GM13976 (cell line): Measurements from ENCODE around the gene E2F7.
"Not testable (repeated sequence)": the region's sequence is repeated elsewhere in the genome, so short reads cannot be mapped to it uniquely, and the experiment has no call there.

Experiments
- DNase-seq: peaks from one replicate; pipeline ENCODE4 v3.0.0; 2012; ENCODE audit warnings: low spot score
- in situ Hi-C: fragments of 300-500 bp; cut with MboI; formaldehyde crosslinking; loops from one replicate; pipeline ENCODE4 v1.12.0; 2022; ENCODE audit warnings: low sequenced_read_pairs, mixed read lengths, inconsistent platforms; ENCODE audit not compliant: unreplicated experiment
- TF ChIP-seq, protein P1 (sequence below): IDR thresholded peaks from 2 replicates; pipeline ENCODE4 v1.5.1; 2012; ENCODE audit warnings: borderline replicate concordance, mild to moderate bottlenecking; ENCODE audit not compliant: insufficient read depth; ENCODE audit errors: extremely low read depth, missing control alignments, control extremely low read depth

The E2F7 gene

DNA sequence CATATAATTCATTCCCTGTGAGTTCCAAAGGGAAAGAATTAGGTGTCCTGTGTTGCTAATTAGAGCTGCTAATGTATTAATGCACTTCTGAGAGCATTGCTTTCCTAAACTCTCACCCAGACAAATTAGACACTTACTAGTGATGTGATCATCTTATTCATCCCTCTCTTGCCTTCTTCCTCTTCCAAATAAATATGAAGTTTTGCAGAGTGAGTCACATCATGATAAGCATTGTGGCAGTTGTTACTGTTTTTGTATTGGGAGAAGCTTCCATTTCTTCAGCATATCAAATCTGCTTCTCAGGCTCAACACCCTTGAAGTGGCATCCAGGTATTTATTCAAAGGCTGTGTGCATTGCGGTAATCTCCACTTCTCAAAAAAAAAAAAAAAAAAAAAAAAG lies 37.3 kb upstream of the E2F7 start:
- DNase-seq = no peak
- in situ Hi-C loops = no loop called here
- TF ChIP-seq, protein P1, sequence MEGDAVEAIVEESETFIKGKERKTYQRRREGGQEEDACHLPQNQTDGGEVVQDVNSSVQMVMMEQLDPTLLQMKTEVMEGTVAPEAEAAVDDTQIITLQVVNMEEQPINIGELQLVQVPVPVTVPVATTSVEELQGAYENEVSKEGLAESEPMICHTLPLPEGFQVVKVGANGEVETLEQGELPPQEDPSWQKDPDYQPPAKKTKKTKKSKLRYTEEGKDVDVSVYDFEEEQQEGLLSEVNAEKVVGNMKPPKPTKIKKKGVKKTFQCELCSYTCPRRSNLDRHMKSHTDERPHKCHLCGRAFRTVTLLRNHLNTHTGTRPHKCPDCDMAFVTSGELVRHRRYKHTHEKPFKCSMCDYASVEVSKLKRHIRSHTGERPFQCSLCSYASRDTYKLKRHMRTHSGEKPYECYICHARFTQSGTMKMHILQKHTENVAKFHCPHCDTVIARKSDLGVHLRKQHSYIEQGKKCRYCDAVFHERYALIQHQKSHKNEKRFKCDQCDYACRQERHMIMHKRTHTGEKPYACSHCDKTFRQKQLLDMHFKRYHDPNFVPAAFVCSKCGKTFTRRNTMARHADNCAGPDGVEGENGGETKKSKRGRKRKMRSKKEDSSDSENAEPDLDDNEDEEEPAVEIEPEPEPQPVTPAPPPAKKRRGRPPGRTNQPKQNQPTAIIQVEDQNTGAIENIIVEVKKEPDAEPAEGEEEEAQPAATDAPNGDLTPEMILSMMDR = no peak

DNA sequence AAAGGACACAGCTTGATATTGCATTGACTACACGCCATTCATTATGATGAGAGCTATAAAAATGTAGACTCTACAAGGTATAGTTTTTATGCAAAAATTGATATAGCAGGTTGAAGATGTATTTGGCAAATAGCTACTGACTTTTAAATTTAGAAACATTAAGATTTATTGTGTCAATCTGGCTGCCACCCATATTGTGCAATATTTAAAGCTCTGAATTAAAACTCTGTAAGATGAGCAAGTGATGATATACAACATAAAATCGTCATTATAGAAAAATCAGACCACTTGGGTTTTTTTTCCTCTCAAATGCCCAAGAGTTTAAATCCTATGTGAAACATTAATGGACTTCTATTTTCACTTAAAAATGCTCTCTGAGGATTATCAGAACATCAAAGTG lies 36.8 kb upstream of the E2F7 start:
- DNase-seq = no peak
- in situ Hi-C loops = no loop called here

DNA sequence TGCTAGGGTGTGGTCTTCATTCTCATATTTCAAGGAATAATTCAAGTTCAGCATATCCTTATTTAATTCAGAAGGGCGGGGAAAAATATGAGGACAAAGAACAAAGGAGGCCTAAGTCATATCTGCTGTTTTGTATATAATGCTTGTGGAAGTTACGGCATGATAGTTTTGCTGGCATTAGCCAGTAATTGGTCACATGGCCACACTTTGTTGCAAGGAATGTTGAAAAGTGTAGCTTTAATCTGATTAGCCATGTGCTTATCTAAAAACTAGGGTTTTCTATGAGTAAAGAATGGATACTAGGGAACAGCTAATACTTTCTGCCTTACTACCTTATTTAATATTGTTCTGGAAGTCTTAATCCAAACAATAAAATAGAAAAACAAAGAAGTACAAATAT lies 34.4 kb upstream of the E2F7 start:
- in situ Hi-C loops = no loop called here
- no peak for DNase-seq

More for the DNA sequence above, 36.8 kb upstream of the E2F7 start:
- TF ChIP-seq, protein P1 = no peak

DNA sequence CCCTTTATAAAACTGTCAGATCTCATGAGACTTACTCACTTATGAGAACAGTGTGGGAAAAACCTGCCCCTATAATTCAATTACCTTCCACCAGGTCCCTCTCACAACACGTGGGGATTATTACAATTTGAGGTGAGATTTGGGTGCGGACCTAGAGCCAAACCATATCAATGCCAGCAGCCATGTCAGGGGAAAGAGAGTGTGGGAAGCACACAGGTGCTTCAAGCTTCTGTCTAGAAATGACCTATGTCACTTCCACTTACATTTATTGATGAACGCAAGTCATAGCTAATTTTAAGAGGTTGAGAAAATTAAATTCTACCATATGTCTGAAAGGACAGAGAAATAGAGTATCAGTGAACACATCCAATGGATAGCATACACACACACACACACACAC lies 32.5 kb upstream of the E2F7 start:
- in situ Hi-C loops = no loop called here
- no peak for DNase-seq
- TF ChIP-seq, protein P1 = no peak

More for the DNA sequence above, 34.4 kb upstream of the E2F7 start:
- TF ChIP-seq, protein P1 = no peak

DNA sequence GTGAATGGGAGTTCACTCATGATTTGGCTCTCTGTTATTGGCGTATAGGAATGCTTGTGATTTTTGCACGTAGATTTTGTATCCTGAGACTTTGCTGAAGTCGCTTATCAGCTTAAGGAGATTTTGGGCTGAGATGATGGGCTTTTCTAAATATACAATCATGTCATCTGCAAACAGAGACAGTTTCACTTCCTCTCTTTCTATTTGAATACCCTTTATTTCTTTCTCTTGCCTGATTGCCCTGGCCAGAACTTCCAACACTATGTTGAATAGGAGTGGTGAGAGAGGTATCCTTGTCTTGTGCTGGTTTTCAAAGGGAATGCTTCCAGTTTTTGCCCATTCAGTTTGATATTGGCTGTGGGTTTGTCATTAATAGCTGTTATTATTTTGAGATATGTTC lies 26.9 kb upstream of the E2F7 start:
- in situ Hi-C loops, DNase-seq: not testable (repeated sequence)

DNA sequence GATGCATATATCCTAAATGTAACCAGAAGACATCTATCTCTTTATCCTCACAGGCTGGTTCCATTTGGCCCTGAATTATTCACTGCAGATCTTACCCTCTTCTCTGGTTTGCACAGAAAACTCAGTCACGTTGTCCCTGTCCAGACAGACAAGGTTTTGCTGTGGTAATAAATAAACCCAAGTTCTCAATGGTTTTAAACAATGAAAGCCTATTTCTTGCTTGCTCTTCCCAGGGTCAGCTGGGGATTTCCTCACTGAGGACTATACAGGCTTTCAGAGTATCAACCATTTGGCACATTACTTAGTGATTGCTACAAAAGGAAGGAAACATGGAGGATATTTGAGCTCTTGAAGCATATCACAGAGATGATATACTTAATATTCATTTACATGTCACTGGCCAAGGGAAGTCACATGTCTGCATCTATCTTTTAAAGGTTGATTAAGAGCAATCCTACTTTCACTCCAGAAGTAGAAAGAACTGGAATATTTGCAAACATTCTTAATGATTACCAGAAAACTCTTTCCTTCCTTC lies 24.4 kb upstream of the E2F7 start:
- TF ChIP-seq, protein P1 = no peak
- in situ Hi-C loops = no loop called here
- DNase-seq = no peak

DNA sequence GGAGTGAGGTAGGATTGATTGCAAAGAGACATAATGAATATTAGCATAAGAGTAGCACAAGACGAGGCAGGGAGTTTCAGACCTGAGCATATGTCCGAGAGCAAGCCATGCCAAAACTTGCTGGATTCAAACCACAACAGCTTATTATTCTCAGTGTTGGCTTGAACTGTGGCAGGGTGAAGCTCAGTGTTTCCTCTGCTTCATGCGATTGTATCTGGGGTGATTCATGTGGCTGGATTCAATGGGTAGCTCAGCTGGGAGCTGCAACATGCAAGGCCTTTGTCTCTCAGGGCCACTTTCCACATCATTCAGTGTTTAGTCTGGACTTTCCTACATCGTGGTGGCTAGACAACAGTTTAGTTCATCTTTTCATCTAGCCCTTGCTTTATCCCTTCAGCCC lies 22.1 kb upstream of the E2F7 start:
- DNase-seq = no peak
- TF ChIP-seq, protein P1 = no peak
- in situ Hi-C loops = no loop called here
